RCC 7860 (cell line): ENCODE results near the gene MITF.

ENCODE experiments used
- DNase-seq: peaks from one replicate; pipeline ENCODE4 v3.0.0-alpha.2; 2015; ENCODE audit warnings: low spot score
- FAIRE-seq: peaks from 2 replicates; lab custom pipeline; 2012; peaks lifted over from hg19 to GRCh38; lab: Jason Lieb, UNC

Gene MITF

DNA sequence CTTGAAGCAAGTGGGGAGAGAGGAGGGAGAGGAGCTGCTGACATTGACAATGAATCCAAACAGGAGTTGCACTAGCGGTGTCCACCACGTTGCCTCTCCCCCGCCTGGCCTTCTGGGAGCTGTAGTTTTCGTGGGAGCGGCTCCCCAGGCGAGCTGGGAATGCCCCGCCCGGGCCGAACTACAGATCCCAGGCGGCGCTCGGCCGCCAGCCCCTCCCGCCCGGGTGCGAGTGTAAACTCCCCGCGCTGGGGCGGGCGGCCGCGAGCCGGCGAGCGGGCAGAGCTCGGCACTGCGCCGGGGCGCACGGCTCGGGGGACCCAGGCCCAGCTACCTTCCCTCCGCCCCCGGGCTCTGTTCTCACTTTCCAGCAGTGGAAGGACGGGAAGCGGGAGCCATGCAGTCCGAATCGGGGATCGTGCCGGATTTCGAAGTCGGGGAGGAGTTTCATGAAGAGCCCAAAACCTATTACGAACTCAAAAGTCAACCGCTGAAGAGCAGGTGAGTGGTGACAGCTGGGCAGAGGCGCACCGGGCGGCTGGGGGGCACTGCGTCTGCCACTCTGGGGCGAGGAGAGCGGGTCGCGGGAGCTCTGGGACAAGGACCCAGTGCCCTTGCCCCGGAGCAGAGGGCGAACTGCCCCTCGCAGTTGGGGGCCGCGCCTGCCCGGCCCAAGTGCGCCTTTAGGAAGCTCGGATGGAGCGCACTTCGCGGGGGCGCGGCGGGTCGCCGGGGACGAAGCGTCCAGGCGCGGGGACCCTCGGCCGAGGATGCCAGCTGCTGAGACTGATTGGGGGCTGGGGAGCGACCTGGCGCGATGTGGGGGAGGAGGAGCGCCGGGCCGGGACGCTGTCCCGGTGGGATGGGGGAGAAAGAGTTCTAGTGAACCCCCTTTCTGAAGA lies at the start of gene MITF:
TSS of gene MITF (plus strand) at position 261 of the 899 bp plus-strand sequence. CDS start at position 395, 134 bp downstream.
- FAIRE-seq (no peak), DNase-seq (peak; percentile 74)

DNA sequence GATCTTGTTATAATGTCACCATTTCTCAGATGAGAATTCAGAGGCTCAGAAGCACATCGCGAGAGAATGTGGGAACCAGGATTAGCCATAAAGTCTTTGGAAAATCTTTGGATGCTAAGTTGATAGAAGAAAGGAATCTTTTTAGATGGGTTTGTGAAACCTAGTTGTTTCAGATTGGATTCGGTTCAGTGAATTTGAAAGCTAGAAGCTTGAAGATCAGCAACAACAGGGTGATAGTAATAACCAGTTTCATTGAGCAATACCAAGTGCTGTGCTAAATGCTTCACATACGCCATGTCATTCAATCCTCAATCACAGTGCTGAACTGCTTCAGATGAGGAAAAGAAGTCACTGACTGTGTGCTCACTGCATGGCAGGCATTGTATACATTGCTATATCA lies 47.4 kb upstream of the MITF start:
- DNase-seq, result peak; percentile 7
- FAIRE-seq, result no peak

GRCh38 chr3:69692761-69693160 lies 46.5 kb upstream of the MITF start:
- FAIRE-seq, result no peak
- no peak for DNase-seq

DNA sequence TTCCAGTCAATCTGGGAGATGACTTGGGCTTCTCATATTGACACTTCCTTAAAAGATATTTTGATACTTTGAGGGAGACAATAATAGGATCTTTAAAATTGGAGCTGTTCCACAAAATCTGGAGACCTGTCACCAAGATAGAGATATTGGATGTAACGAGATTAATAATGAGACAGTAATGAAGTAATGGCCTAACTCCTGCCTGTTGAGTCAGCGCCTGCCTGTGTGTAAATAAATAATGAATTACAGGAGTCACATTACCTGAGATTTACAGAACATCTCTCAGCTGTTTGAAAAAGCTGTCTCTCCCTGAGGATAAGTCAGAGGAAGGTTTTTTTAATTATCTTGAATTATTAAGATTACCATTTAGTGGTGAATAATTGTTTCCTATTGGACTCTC lies 43.8 kb upstream of the MITF start:
- DNase-seq (no peak), FAIRE-seq (no peak)

DNA sequence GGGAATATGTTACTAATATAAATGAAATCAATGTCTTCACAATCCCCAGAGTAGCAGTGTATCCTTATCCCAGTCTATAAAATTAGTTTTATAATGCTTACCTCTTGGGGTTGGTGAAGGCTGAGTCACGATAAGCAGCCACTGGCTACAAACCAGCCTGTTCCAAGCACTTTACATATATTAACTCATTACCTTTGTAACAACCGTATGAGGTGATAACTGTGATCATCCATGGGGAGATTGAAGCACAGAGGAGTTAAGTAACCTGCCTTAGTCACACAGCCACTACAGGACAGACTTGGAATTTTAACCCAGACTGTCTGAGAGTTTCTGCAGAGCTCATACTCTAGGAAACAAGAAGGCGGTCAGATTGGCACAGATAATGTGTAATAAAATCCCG lies 43.3 kb upstream of the MITF start:
- no peak for FAIRE-seq
- no peak for DNase-seq

DNA sequence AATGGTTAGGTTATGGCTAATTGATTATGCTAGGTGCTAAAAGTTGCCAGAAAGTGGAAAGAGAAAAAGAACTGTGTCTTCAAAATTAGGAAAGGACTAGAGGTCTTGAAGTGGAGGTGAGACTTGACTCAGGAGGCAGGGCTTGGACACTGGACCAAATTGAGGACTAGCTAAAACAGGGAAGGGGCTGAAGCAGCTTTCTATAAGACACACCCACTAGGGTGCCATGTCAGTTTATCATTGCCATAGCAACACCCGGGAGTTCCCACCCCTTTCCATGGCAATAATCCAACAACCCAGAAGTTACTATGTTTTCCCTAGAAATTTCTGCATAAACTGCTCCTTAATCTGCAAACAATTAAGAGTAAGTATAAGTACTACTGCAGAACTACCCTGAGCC lies 42.9 kb upstream of the MITF start:
- FAIRE-seq (no peak), DNase-seq (no peak)

- DNase-seq (no peak), FAIRE-seq (no peak)
Observed at GRCh38 chr3:69697381-69697780, 41.9 kb upstream of the MITF start.

- FAIRE-seq, result peak; percentile 8
Observed at GRCh38 chr3:69698728-69699127, 40.5 kb upstream of the MITF start.

DNA sequence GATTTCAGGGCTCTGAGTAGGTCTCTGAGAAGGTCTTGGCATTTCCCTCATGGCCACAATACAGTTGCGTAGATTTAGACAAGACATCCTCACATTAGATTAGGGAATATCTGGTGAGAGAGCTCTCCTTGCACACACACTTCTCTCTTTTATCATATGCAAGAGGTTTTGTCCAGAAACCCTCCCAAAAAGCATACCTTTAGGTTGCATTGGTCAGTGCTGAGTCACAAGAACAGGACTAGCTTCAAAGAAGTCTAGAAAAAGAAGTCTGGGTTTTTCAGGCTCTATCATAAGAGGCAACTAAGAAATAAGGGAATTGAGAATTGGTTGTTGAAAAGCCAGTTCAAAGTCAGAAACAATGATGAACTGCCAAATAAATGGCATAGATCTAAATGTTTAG lies 40.1 kb upstream of the MITF start:
- DNase-seq (no peak), FAIRE-seq (no peak)

More at GRCh38 chr3:69698728-69699127, 40.5 kb upstream of the MITF start:
- no peak for DNase-seq

DNA sequence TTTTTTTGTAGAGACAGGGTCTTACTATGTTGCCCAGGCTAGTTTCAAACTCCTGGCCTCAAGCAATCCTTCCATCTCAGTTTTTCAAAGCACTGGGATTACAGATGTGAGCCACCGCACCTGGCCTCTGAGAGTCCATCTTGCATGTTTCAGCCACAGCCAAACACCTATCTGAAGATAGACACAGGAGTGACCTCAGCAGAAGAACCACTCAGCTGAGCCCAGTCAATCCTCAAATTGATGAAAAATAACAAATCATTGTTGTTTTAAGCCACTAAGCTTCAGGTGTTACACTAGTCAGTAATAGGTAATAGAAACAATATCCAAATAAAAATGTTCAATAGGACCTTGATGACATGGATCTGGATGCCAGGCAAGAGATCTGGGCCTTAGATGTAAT lies 38.3 kb upstream of the MITF start:
- no peak for FAIRE-seq
- DNase-seq, result no peak

DNA sequence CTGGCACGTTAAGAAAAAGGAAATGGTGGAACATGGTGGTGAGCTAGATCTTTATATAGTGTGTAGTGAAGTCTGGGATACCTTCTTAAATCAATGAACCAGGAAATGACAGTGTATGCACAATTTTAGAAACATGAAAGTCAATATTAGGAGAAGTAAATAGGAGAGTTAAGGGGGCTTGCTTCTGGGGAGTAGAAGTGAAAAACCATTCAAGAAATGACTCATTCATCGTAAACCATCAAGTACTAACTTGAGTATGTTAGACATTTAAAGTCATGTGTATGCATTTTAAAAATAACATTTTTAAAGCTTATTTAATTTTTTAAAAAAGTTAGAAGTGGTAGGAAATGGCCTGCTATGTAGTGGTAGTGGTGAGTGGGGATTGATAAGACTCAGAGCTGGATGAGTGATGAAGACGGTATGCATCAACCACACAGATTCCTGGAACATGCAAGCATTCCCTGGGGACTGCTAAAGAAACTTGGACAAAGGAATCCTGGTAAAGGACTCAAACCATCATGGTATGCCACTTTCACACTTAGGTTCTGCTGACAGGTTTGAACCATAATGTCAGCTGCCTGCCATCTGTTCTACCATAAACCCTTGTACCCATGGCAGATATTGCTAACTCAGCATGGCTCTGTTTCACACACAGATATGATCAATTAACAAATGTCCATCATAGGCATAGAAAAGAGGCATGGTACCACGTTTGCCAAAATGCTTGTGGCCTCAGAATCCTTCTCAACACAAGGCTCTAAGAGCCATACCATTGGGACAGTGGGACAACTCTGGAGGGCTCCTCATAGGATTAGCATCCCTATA lies 28.9 kb upstream of the MITF start:
- DNase-seq (no peak), FAIRE-seq (no peak)

DNA sequence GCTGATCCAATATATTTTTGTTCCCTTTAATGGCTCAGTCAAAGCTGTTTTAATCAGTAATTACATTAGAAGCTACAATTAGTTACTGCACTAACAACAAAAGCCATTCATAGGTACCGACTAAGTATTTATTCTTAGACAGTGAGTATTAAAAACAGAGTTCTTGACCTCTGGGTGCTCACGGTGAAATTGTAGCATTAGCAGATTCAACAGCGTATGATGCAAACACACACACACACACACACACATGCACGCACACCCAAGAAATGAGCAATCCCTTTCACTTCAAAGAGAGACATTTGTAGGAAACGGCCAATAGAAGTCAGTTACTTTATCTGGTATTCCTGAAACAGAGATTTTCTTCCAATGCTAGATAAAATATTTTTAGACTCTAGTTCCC lies 27.0 kb upstream of the MITF start:
- DNase-seq (no peak), FAIRE-seq (no peak)

DNA sequence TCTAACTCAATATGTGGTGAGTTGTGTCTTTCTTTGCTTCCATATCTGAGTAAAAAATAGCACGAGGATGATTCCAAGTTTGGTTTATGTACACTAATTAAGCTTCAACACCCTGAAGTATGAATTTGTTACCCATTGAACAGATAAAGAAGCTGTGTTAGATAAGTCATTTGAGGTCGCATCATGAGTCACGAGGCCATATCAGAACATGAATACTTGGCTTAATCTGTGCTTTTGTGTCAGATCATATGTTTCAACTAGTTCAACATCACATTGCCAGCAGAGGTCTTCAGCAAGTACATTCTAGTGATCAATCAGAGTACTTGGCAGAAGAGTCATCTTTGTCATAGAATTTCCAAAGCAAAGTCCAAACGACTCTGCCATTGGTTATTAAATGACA lies 26.3 kb upstream of the MITF start:
- DNase-seq, result no peak
- FAIRE-seq, result no peak

GRCh38 chr3:69715204-69715603 lies 24.1 kb upstream of the MITF start:
- no peak for FAIRE-seq

DNA sequence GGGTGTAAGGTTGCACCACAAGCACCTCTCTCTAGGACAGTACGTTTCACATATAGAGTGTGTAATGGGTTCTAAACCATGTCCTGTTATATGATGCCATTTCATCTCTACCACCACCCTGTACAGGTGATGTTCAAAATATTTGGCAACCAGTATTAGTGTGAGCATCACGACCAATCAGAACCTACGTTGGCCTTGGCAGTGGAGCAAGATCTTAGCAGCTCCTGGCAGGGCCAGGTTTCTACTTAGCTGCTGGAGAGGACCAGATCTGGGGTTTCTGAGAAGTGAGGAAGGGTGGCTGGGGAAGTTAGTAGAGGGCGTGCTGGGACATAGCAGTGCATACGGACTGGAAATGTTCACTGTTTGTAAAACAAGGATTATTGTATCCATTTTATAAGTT lies 23.1 kb upstream of the MITF start:
- DNase-seq (no peak), FAIRE-seq (no peak)

More at GRCh38 chr3:69715204-69715603, 24.1 kb upstream of the MITF start:
- no peak for DNase-seq

DNA sequence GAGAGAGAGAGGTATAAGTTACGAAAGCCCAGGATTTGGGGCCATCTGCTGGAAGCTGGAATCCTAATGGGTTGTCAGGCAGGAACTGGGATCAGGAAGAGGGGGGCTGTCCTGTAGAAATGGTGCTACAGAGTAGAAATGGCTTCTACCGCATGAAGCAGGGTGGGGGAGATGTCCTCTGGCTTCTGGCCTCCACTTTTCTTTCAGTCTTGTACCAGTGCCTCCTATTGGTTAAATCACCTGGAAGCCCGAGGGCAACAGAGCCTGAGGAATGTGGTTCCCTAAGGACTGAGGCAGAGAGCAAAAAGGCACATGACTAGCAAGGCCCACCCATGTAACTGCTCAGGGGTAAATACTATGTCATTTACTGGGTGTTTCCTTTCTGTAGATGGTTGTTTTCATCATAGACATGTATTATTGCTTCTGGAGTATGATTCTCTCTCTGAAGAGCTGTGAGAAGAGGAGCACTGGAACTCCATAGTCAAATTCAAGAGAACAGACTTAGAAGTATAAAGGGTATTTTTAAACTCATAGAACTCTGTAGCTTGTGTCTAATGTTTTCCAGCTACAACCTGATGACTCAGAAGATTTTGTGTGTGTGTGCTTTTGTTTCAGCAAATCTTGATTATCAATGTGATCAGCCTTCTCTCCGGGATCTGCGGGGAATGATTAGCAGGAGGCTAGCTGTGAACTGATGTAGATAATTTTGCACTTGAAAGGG lies 20.2 kb upstream of the MITF start:
- FAIRE-seq, result no peak

GRCh38 chr3:69719587-69720122 lies 19.6 kb upstream of the MITF start:
- FAIRE-seq, result no peak
- no peak for DNase-seq

More for the DNA sequence above, 20.2 kb upstream of the MITF start:
- DNase-seq, result no peak

DNA sequence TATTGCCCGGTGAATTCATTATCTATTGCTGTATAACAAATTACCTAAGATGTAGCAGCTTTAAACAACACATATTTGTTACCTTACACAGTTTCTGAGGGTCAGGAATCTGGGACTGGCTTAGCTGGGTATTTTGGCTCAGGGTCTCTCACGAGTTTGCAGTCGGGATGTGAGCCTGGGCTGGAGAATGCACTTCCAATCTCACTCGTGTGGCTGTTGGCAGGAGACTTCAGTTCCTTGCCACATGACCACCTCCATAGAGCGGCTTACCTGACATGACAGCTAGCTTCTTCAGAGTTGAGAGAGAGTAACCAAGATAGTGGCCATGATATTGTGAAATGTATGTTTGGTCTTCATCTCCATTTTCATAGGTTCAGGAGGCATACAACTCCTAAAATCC lies 18.4 kb upstream of the MITF start:
- DNase-seq, result no peak
- no peak for FAIRE-seq

- no peak for DNase-seq
- FAIRE-seq, result no peak
Observed at GRCh38 chr3:69723389-69723788, 15.9 kb upstream of the MITF start.

DNA sequence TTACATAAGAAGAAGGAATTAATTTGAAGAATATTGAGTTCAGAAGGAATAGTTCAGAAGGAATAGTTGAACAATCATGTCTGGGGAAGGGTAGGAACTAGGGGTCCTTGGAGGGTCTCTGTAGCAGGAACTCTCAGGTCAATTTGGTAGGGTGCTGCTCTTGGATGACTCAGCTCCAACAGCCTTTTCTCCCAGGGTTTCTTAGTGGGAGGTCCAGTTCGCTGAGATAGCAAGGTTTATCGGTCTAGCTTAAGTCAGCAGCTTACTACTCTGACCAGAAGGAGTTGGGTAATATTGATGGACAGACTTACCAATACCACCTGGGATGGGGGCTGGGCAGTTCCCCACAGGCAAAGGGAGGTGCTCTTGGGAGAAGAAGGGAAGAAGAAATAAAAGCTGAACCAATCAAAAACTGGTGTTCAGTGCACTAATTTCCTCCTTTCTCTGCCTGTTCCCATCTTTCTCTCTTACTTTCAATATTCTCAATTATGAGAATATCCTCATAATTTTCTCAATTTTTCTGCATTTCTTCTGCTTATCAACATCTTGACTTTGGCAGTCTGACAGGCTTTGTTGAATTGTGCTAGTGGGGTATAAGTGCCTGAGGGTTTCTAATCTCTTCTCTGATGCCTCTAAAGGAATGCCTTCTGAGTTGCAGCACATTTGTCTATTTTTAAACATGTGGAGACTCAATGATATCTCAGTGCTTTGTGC lies 14.4 kb upstream of the MITF start:
- FAIRE-seq (no peak), DNase-seq (no peak)
